Sigmoid colon (tissue), 7 donors: ENCODE measurements around the gene NCAPD3. TPM values are rescaled to one million over a fixed set of nuclear protein-coding genes. Genes with fewer than 3 reads are reported as not detected.

Source experiments
- DNase-seq: peaks from one replicate; pipeline ENCODE4 v3.0.0-alpha.2; 2019
- H3K27ac ChIP-seq, 4 donors: fragments of 200-600 bp; sonication (generic); one replicate each; pipeline ENCODE4 v1.5.1; 2016 to 2019; ENCODE audit warnings: mild to moderate bottlenecking in 1 of 4
- H3K27me3 ChIP-seq, 3 donors: fragments of 200-600 bp; sonication (generic); one replicate each; pipeline ENCODE4 v1.5.1; 2019; ENCODE audit warnings: mild to moderate bottlenecking in 1 of 3
- H3K36me3 ChIP-seq, 4 donors: fragments of 200-600 bp; sonication (generic); one replicate each; pipeline ENCODE4 v1.5.1; 2016 to 2019
- H3K4me1 ChIP-seq, 4 donors: fragments of 200-600 bp; sonication (generic); one replicate each; pipeline ENCODE4 v1.5.1; 2017 to 2019
- H3K4me3 ChIP-seq, 4 donors: fragments of 200-600 bp; sonication (generic); one replicate each; pipeline ENCODE4 v1.5.1; 2017 to 2019; ENCODE audit warnings: mild to moderate bottlenecking in 2 of 4, moderate library complexity in 1 of 4
- H3K9me3 ChIP-seq, 4 donors: fragments of 200-600 bp in 3 of 4; sonication (generic) in 3 of 4; one replicate each; pipeline versions ENCODE4 v1.5.1 to v1.6.1; 2013 to 2019
- EP300 ChIP-seq, 4 donors: sonication (generic); formaldehyde crosslinking; IDR thresholded peaks; one replicate each; pipeline ENCODE4 v1.6.1; 2017; ENCODE audit warnings: antibody characterized with exemption in 4 of 4
- POLR2A ChIP-seq, 2 donors: fragments of 450-650 bp; IDR thresholded peaks; one replicate each; pipeline ENCODE4 v1.6.1; 2016; ENCODE audit warnings: antibody characterized with exemption in 2 of 2, mild to moderate bottlenecking in 2 of 2, moderate library complexity in 2 of 2
- POLR2AphosphoS5 ChIP-seq, 4 donors: sonication (generic); formaldehyde crosslinking; IDR thresholded peaks; one replicate each; pipeline ENCODE4 v1.6.1; 2017; ENCODE audit warnings: antibody characterized with exemption in 4 of 4
- WGBS, 2 donors: extraction: QIAGEN DNeasy Blood & Tissue Kit; methylation state at CpG; one replicate each; pipeline ENCODE4 v1.1.7; 2013; 5-methylcytosine and 5-hydroxymethylcytosine counted together
- intact Hi-C: fragments of 100-400 bp; cut with DNase I; formaldehyde crosslinking; loops from one replicate; pipeline ENCODE4 v1.15.1; 2023
- polyA plus RNA-seq, 3 donors: library from polyadenylated mRNA; stranded (reverse); fragments of 200-250 nt; gene quantifications; one replicate each; pipeline ENCODE4 v1.2.3, GENCODE V29; 2013
- total RNA-seq, 4 donors: library from RNA; depleted of rRNA; stranded (reverse); fragments of >200 nt; gene quantifications; one replicate each; pipeline ENCODE4 v1.1.0, GENCODE V29; 2016
- TF ChIP-seq, protein P1 (sequence below), 4 experiments: fragments of 450-650 bp in 3 of 4; fragments of 200-600 bp in 1 of 4; IDR thresholded peaks; one replicate each; pipeline ENCODE4 v1.5.1; 2016 to 2019; ENCODE audit warnings: antibody characterized with exemption in 4 of 4, mild to moderate bottlenecking in 3 of 4, moderate library complexity in 2 of 4
- donor health status: healthy with polysubstance abuse.
- donor health status: Bipolar disorder and iron deficiency.
- donor health status: healthy.

Gene NCAPD3
- total and polyA plus RNA-seq, 7 donors, result 1.8 to 13.0 (median 7.5) TPM

DNA sequence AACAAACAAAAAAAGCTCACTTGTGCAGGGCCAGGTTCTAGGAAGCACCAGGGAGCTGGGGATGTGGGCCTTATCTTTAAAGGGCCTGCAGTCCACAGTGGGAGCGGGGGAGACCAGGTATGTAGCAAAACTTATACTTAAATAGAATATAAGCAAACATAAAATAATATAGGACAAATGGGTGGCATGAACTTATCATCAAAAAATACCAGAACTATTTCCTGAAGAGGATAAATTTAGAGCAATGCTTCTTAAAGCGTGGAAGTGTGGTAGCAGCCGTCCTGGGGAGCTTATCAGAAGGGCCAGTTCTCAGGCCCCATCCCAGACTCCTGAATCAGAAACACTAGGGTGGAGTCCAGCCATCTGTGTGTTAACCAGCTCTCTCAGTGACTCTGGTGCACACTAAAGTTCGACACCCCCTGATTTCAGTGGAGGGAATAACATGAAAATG, 10.0 kb upstream of the NCAPD3 start:
- Histone ChIP-seq H3K4me3 (no peak overlapping the region), H3K27ac (no peak overlapping the region), H3K9me3 (no peaks in the 10 kb centered on the region), H3K36me3 (peaks cover 0 to 45% (median 4%) of the 10 kb centered on the region in 4 donors), H3K4me1 (peaks cover 0 to 14% (median 3%) of the 10 kb centered on the region in 4 donors), H3K27me3 (no peaks in the 10 kb centered on the region)
- 87 to 92% methylated on average over 4 of the region's 4 CpGs for WGBS, 2 donors
- intact Hi-C loops, result no loop called here
- TF ChIP-seq, protein P1, sequence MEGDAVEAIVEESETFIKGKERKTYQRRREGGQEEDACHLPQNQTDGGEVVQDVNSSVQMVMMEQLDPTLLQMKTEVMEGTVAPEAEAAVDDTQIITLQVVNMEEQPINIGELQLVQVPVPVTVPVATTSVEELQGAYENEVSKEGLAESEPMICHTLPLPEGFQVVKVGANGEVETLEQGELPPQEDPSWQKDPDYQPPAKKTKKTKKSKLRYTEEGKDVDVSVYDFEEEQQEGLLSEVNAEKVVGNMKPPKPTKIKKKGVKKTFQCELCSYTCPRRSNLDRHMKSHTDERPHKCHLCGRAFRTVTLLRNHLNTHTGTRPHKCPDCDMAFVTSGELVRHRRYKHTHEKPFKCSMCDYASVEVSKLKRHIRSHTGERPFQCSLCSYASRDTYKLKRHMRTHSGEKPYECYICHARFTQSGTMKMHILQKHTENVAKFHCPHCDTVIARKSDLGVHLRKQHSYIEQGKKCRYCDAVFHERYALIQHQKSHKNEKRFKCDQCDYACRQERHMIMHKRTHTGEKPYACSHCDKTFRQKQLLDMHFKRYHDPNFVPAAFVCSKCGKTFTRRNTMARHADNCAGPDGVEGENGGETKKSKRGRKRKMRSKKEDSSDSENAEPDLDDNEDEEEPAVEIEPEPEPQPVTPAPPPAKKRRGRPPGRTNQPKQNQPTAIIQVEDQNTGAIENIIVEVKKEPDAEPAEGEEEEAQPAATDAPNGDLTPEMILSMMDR (IDR thresholded peaks at IDR 0.05), result no peak
- no peak for TF ChIP-seq EP300 (IDR thresholded peaks at IDR 0.05)
- no peak for DNase-seq

DNA sequence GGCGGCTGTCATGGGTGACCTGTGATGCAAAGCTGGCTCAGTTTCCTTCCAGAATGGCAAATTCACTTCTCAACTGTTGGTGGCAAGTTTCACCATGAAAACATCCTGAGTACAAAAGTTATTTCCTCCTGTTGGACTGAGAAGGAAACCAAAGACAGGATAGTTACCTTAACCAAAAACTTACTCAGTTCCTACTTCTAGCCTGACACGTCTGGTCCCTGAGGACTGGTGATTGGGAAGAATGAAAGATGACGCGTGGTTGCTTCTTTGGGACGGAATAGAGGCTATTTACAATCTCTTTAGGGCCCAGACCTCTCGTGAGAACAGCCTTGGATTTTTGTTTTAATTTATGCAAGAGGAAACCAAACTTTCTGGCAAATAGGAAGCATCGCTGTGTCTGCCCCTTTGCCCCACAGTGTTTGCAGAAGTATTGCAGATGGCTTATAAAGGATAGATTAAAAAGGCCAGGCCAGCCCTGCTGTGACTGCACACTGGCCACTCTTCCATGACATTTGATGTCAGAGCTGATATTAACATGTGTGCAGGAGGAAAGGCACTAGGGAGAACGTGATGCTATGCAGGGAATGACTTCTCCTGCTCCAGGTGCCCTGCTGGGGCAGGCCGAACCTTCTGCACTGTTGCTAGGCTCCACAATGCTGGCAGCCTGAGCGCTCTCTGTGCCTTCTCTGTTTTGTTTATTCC, 8.3 kb upstream of the NCAPD3 start:
- Histone ChIP-seq H3K9me3 (no peaks in the 10 kb centered on the region), H3K27ac (no peak overlapping the region), H3K4me3 (no peak overlapping the region), H3K4me1 (peaks cover 0 to 24% (median 7%) of the 10 kb centered on the region in 4 donors), H3K36me3 (peaks cover 0 to 31% (median 4%) of the 10 kb centered on the region in 4 donors), H3K27me3 (no peaks in the 10 kb centered on the region)
- 70 to 84% methylated on average over 10 of the region's 10 CpGs for WGBS, 2 donors
- DNase-seq, result no peak
- intact Hi-C loops, result no loop called here
- TF ChIP-seq, protein P1 (IDR thresholded peaks at IDR 0.05), result no peak
- TF ChIP-seq POLR2A (IDR thresholded peaks at IDR 0.05), result no peak
- TF ChIP-seq EP300 (IDR thresholded peaks at IDR 0.05), result no peak
- TF ChIP-seq POLR2AphosphoS5 (IDR thresholded peaks at IDR 0.05), result no peak

DNA sequence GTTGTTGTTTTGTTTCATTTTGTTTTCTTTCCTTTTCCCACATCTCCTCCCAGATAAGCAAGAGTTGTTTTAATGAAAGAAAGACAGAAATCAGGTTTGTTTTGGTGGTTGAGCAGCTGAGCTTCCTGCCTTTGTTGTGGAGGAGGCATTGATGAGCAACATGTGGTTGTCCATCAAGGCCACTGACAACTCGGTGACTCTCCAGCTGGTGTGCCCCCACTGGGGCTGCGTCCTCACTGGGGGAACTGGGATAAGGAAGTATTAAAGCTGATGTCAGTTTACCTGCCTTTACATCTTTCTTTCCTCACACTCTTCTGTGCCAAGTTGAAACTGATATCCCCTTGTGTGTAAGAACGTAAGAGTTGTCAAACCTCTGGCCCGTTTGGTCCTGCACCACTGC, 6.6 kb upstream of the NCAPD3 start:
- WGBS, 2 donors, result 59 to 88% methylated on average over 4 of the region's 4 CpGs
- no peak for TF ChIP-seq POLR2A (IDR thresholded peaks at IDR 0.05)
- TF ChIP-seq, protein P1 (IDR thresholded peaks at IDR 0.05), result no peak
- no peak for TF ChIP-seq EP300 (IDR thresholded peaks at IDR 0.05)
- no peak for TF ChIP-seq POLR2AphosphoS5 (IDR thresholded peaks at IDR 0.05)
- Histone ChIP-seq H3K4me1 (peaks cover 0 to 42% (median 24%) of the 10 kb centered on the region in 4 donors), H3K9me3 (no peaks in the 10 kb centered on the region), H3K4me3 (no peak overlapping the region), H3K27ac (no peak overlapping the region), H3K36me3 (peaks cover 0 to 13% (median under 1%) of the 10 kb centered on the region in 4 donors), H3K27me3 (no peaks in the 10 kb centered on the region)
- no peak for DNase-seq
- intact Hi-C loops, result no loop called here

DNA sequence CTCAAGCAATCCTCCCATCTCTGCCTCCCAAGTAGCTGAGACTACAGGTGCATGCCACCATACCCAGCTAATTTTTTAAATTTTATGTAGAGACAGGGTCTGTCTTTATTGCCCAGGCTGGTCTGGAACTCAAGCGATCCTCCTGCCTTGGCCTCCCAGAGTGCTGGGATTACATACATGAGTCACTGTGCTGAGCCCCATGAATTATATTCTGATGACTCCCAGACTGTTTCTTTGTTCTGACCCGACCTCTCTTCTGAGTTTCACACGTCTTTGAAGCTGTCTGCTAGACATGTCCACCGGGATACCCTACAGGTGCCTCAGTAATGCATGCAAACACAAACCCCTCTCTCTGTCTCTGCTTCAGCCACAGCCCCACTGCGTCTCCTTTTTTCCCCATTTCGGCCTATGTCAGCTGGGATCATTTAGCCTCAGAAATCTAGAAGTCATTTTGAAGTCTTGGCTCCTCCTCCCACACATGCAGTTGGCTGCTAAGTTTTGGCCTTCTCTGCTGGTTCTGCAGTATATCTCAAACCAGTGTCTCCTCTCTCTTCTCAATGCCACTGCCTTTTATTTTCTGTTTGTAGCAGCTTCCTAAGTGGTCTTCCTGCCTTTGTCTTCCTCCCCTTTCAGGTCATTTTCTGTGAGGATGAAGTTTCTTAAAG, 5.5 kb upstream of the NCAPD3 start:
- Histone ChIP-seq H3K36me3 (peaks cover 0 to 5% (median 0%) of the 10 kb centered on the region in 4 donors), H3K4me3 (no peak overlapping the region), H3K27ac (no peak overlapping the region), H3K9me3 (no peaks in the 10 kb centered on the region), H3K4me1 (peaks cover 0 to 45% (median 24%) of the 10 kb centered on the region in 4 donors), H3K27me3 (no peaks in the 10 kb centered on the region)
- TF ChIP-seq POLR2A (IDR thresholded peaks at IDR 0.05) (no peak), EP300 (IDR thresholded peaks at IDR 0.05) (no peak)
- DNase-seq, result no peak
- 86 to 88% methylated on average over 6 of the region's 6 CpGs for WGBS, 2 donors
- intact Hi-C loops, result no loop called here

DNA sequence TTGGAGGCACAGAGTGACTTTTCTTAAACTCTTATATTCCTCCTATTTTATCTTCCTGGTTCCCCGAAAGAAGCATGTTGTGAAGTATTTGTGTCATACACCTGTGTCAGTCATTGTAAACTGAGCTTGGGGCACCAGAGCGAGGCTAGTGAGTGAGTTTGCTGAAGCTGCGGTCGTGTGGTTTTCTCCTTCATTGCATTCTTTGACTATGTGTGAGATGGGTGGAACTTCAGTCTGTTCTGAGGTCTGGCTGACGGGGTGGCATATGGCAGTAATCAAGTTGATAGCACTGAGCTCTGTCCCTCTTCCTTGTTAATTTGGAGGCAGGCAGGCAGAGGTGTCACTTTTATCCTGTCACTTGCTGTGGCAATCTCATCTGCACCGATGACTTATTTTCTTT, 4.9 kb upstream of the NCAPD3 start:
- 61 to 88% methylated on average over 6 of the region's 6 CpGs for WGBS, 2 donors
- TF ChIP-seq, protein P1 (IDR thresholded peaks at IDR 0.05), result no peak
- TF ChIP-seq POLR2AphosphoS5 (IDR thresholded peaks at IDR 0.05) (no peak), POLR2A (IDR thresholded peaks at IDR 0.05) (no peak), EP300 (IDR thresholded peaks at IDR 0.05) (no peak)
- no peak for DNase-seq
- no peaks in the 10 kb centered on the region for H3K9me3 ChIP-seq
- peaks cover 0 to 46% (median 24%) of the 10 kb centered on the region in 4 donors for H3K4me1 ChIP-seq
- peaks cover 0 to 5% (median 0%) of the 10 kb centered on the region in 4 donors for H3K36me3 ChIP-seq
- no peaks in the 10 kb centered on the region for H3K27me3 ChIP-seq
- no peak overlapping the region for H3K4me3 ChIP-seq
- no peak overlapping the region for H3K27ac ChIP-seq
- intact Hi-C loops, result no loop called here
